ENCODE results near the gene EPS15.

DNA sequence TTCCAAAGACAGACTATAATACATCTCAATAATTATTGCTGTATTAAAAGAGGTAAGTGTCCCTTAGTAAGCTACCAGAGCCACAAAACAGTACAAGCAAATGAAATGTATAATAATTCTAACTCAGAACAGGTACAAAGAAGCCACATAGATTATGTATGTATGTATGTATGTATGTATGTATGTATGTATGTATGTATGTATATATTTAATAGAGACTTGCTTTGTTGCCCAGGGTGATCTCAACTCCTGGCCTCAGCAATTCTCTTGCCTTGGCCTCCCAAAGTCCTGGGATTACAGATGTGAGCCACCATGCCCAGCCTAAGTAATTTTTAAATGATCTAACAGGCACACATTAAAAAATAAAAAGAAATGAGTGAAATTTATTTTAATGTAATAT, 86.9 kb downstream of the EPS15 start:
- no peak for TF ChIP-seq CTCF (IDR thresholded peaks at IDR 0.05)
- TF ChIP-seq EP300 (IDR thresholded peaks at IDR 0.05): no peak
